K562 (cell line): ENCODE data around the gene TPSG1. TPM values are rescaled to one million over a fixed set of nuclear protein-coding genes. Genes with fewer than 3 reads are reported as not detected.

ENCODE experiments used
- ATAC-seq: fragments of 200-7000 bp; cut with Tn5 transposase; 3 replicates; pipeline ENCODE4 v1.9.1; 2020; ENCODE audit warnings: moderate library complexity
- BruUV-seq: library from RNA; stranded (reverse); fragments of 400-500 nt; replicated peaks from 2 replicates; lab custom pipeline; 2021; lab: Mats Ljungman, UMichigan
- CTCF ChIA-PET: fragments of 300-600 bp; formaldehyde crosslinking; extraction: SDS; loops from one replicate; lab custom pipeline; 2021; ENCODE audit warnings: low intra/inter-chr PET ratio; lab: Yijun Ruan, JAX
- POLR2A ChIA-PET: fragments of 300-600, 350-650 bp; sonication (Branson Sonifier 250); formaldehyde crosslinking; extraction: SDS; loops from one replicate; lab custom pipeline; 2021; ENCODE audit warnings: antibody characterized with exemption, inconsistent platforms; lab: Yijun Ruan, JAX
- DNase-seq, 4 experiments: peaks; one replicate each; pipeline versions ENCODE4 v3.0.0 to v3.0.0-alpha.2; 2011 to 2018; ENCODE audit warnings: low spot score in 3 of 4, mixed read lengths in 3 of 4; ENCODE audit errors: extremely low read depth in 1 of 4
- FAIRE-seq: peaks from 2 replicates; lab custom pipeline; 2011; peaks lifted over from hg19 to GRCh38; lab: Jason Lieb, UNC
- H2AFZ ChIP-seq: 2 replicates; pipeline ENCODE4 v1.6.0; 2011; ENCODE audit warnings: low read depth, low read length, control low read depth, inconsistent platforms
- H3K27ac ChIP-seq: fragments of 200-600 bp; 3 replicates; pipeline ENCODE4 v1.8.0; 2011; ENCODE audit warnings: low read depth, mild to moderate bottlenecking, control low read depth, inconsistent platforms, low read length, moderate library complexity, mixed read lengths; ENCODE audit errors: extremely low read depth
- H3K27me3 ChIP-seq, 2 experiments: fragments of 300-600 bp in 1 of 2; 2 replicates in 1 of 2; 3 replicates in 1 of 2; pipeline versions ENCODE4 v1.6.0 to v1.8.0; 2011; ENCODE audit warnings: inconsistent platforms in 2 of 2, low read length in 2 of 2, mild to moderate bottlenecking in 1 of 2, mixed read lengths in 1 of 2, moderate library complexity in 1 of 2; ENCODE audit not compliant: control insufficient read depth in 2 of 2, insufficient read depth in 2 of 2
- H3K36me3 ChIP-seq: fragments of 300-600 bp; 3 replicates; pipeline ENCODE4 v1.8.0; 2011; ENCODE audit warnings: mild to moderate bottlenecking, low read length, inconsistent platforms; ENCODE audit not compliant: control insufficient read depth, insufficient read depth
- H3K4me1 ChIP-seq, 2 experiments: fragments of 200-600 bp in 1 of 2; replicated peaks in 1 of 2; 2 replicates in 1 of 2; 3 replicates in 1 of 2; pipeline versions ENCODE4 v1.5.1 to v1.8.0; 2011; ENCODE audit warnings: inconsistent platforms in 2 of 2, low read length in 2 of 2, mild to moderate bottlenecking in 1 of 2, mixed read lengths in 1 of 2, moderate library complexity in 1 of 2; ENCODE audit not compliant: control insufficient read depth in 2 of 2, insufficient read depth in 2 of 2
- H3K4me2 ChIP-seq: 2 replicates; pipeline ENCODE4 v1.6.1; 2011; ENCODE audit warnings: low read length, control low read depth, inconsistent platforms, mixed read lengths; ENCODE audit not compliant: insufficient read depth
- H3K4me3 ChIP-seq: fragments of 200-600 bp; sonication (generic), shearing (Covaris generic); 2 replicates; pipeline ENCODE4 v1.5.1; 2016; ENCODE audit warnings: control low read depth, inconsistent platforms
- H3K79me2 ChIP-seq: fragments of 200-600 bp; 3 replicates; pipeline ENCODE4 v1.8.0; 2011; ENCODE audit warnings: low read length, inconsistent platforms; ENCODE audit not compliant: control insufficient read depth, insufficient read depth
- H3K9ac ChIP-seq, 2 experiments: 2 replicates each; pipeline versions ENCODE4 v1.6.0 to v1.6.1; 2011; ENCODE audit warnings: low read depth in 2 of 2, low read length in 2 of 2, control low read depth in 1 of 2, inconsistent platforms in 1 of 2, mild to moderate bottlenecking in 1 of 2, mixed read lengths in 1 of 2; ENCODE audit not compliant: insufficient read depth in 1 of 2
- H3K9me1 ChIP-seq: one replicate; pipeline ENCODE4 v1.6.0; 2011; ENCODE audit warnings: inconsistent platforms, mild to moderate bottlenecking, low read length, moderate library complexity; ENCODE audit not compliant: control insufficient read depth, insufficient read depth
- H3K9me3 ChIP-seq: replicated peaks from 2 replicates; pipeline ENCODE4 v1.5.1; 2011; ENCODE audit warnings: low read depth, low read length, inconsistent platforms; ENCODE audit not compliant: control insufficient read depth, insufficient read depth
- H4K20me1 ChIP-seq: replicated peaks from 2 replicates; pipeline ENCODE4 v1.6.1; 2011; ENCODE audit warnings: low read length, inconsistent platforms, mixed read lengths; ENCODE audit not compliant: control insufficient read depth, insufficient read depth
- KAT2B ChIP-seq: IDR thresholded peaks from one replicate; pipeline ENCODE4 v1.6.1; 2012; ENCODE audit warnings: low read depth, mild to moderate bottlenecking, control low read depth, inconsistent platforms, low read length, moderate library complexity
- SPI1 ChIP-seq: IDR thresholded peaks from 2 replicates; pipeline ENCODE4 v1.6.1; 2011; ENCODE audit warnings: low read depth, low read length, control low read depth, borderline replicate concordance
- whole genome bisulfite sequencing: fragments of 100-300 bp; shearing (Covaris generic); methylation state at CpG from one replicate; pipeline ENCODE4 v1.1.6; 2016; ENCODE audit warnings: low coverage, mixed read lengths; ENCODE audit not compliant: insufficient coverage; ENCODE audit errors: missing lambda C conversion rate; 5-methylcytosine and 5-hydroxymethylcytosine counted together
- in situ Hi-C: fragments of 300-500 bp; cut with MboI; formaldehyde crosslinking; loops from 4 replicates; pipeline ENCODE4 v1.15.0; 2018; ENCODE audit warnings: inconsistent platforms, mixed read lengths
- intact Hi-C: fragments of 100-400 bp; cut with micrococcal nuclease; formaldehyde crosslinking; loops from 2 replicates; pipeline ENCODE4 v1.14.2; 2022
- polyA plus RNA-seq, 8 experiments: library from polyadenylated mRNA; depleted of rRNA in 4 of 8; stranded (reverse) in 5 of 8; unstranded in 3 of 8; fragments of >200 nt; fragmentation: Nextera tagmentation in 2 of 8; fragmentation: Illumina TruSeq in 1 of 8; extraction: Ambion mirVana in 2 of 8; extraction: Trizol in 1 of 8; gene quantifications; 2 replicates each; pipeline versions ENCODE4 v1.2.1 to v1.2.3, GENCODE V29; 2011 to 2014; ENCODE audit warnings: inconsistent platforms in 1 of 8, missing spikeins in 1 of 8
- total RNA-seq, 7 experiments: library from RNA; depleted of rRNA in 6 of 7; stranded (reverse); fragments of >200 nt in 6 of 7; fragmentation: Illumina TruSeq in 2 of 7; extraction: Trizol in 2 of 7; gene quantifications; 2 replicates each; pipeline versions ENCODE4 v1.2.1 to v1.2.3, GENCODE V29; 2011 to 2021; ENCODE audit warnings: low replicate concordance in 1 of 7
- TF ChIP-seq, protein P1 (sequence below): sonication (generic); formaldehyde crosslinking; IDR thresholded peaks from 2 replicates; pipeline ENCODE4 v1.8.1; 2023; ENCODE audit warnings: mild to moderate bottlenecking, missing genetic modification reagents
- TF ChIP-seq, protein P2 (sequence below), 2 experiments: fragments of 450-650 bp; IDR thresholded peaks; 2 replicates each; pipeline ENCODE4 v1.6.1; 2016

Gene TPSG1
- total and polyA plus RNA-seq, 9 of the 15 experiments (the other 6 are each of a cell fraction or from before 2014, with no cell fraction given): not detected

DNA sequence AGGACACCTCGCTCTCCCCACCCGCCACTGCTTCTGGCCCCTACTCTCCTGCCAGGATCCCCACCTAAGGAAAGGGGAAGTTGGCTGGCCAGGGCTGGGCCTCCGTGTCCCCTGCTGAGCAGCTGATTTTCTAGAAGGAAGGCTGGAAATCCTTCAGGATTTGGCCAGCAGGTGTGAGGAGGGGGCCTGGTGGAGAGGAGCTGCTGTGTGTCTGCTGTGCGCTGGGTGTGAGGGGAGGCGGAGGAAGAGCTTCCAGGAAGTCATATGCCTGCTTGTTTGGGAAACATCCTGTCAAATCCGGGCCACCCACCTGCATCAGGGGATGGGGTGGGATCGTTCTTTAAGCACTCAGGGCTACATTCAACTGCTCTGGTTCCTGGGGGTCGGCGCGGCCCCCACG, 28.6 kb downstream of the TPSG1 start:
- TF ChIP-seq, protein P1, sequence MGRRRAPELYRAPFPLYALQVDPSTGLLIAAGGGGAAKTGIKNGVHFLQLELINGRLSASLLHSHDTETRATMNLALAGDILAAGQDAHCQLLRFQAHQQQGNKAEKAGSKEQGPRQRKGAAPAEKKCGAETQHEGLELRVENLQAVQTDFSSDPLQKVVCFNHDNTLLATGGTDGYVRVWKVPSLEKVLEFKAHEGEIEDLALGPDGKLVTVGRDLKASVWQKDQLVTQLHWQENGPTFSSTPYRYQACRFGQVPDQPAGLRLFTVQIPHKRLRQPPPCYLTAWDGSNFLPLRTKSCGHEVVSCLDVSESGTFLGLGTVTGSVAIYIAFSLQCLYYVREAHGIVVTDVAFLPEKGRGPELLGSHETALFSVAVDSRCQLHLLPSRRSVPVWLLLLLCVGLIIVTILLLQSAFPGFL (CRISPR knock-in tag): no peak
- TF ChIP-seq, protein P2, sequence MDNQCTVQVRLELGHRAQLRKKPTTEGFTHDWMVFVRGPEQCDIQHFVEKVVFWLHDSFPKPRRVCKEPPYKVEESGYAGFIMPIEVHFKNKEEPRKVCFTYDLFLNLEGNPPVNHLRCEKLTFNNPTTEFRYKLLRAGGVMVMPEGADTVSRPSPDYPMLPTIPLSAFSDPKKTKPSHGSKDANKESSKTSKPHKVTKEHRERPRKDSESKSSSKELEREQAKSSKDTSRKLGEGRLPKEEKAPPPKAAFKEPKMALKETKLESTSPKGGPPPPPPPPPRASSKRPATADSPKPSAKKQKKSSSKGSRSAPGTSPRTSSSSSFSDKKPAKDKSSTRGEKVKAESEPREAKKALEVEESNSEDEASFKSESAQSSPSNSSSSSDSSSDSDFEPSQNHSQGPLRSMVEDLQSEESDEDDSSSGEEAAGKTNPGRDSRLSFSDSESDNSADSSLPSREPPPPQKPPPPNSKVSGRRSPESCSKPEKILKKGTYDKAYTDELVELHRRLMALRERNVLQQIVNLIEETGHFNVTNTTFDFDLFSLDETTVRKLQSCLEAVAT (IDR thresholded peaks at IDR 0.05): no peak
- TF ChIP-seq SPI1: 0 out of 2 replicates have a peak, but pooled peaks have one; percentile 6
- no peak for TF ChIP-seq KAT2B
- ChIA-PET POLR2A (no interaction called here), CTCF (no interaction called here)
- intact Hi-C loops (no loop called here), in situ Hi-C loops (loop anchor here (5.0 kb wide), 1 partner anchor 84 kb away; no protein-coding TSS in a partner anchor)
- H2AFZ ChIP-seq: no peak overlapping the region
- no peak overlapping the region for H3K9ac ChIP-seq
- H4K20me1 ChIP-seq: peaks cover 6% of the 10 kb centered on the region; the same call in 1 of the 2 replicates
- no peak overlapping the region for H3K4me2 ChIP-seq
- H3K9me3 ChIP-seq: no peaks in the 10 kb centered on the region
- H3K4me3 ChIP-seq: no peak overlapping the region
- H3K36me3 ChIP-seq: no peaks in the 10 kb centered on the region
- H3K9me1 ChIP-seq: no peaks in the 10 kb centered on the region
- no peaks in the 10 kb centered on the region for H3K79me2 ChIP-seq
- H3K27me3 ChIP-seq: peaks cover 0 to 15% of the 10 kb centered on the region in 2 experiments; a peak in 2 of 5 replicates
- no peak for DNase-seq
- no TSS peak for BruUV-seq
- no peak for FAIRE-seq
- ATAC-seq: no peak
- WGBS: 7% methylated on average over 11 of the region's 11 CpGs
- no peak overlapping the region for H3K27ac ChIP-seq
- H3K4me1 ChIP-seq: peaks cover 0 to 73% of the 10 kb centered on the region in 2 experiments; a peak in 3 of 5 replicates
